Measurements from ENCODE around the gene STX8. TPM values are rescaled to one million over a fixed set of nuclear protein-coding genes. Genes with fewer than 3 reads are reported as not detected.

Gene STX8
- total RNA-seq, 2 donors from 2014 or later: 41.6 to 57.2 TPM

DNA sequence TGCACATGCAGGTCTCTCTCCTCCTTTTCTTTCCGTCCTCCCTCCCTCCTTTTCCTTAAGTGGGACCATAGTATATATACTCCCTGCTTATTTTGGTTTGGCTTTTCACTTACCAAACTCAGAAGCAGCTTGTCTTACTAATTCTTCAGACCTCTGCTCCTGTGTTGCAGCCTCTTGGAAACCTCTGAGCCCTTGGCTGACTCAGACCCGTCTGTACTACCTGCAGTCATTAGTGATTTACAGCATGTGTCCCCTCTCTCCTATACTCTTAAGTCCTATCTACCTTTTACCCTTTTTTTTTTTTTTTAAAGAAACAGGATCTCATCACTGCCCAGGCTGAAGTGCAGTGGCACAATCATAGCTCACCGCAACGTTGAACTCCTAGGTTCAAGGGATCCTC lies 207.0 kb downstream of the STX8 start:
- intact Hi-C loops (cut with DNase I): no loop called here
- no peak for DNase-seq
- Histone ChIP-seq H3K4me1 (no peaks in the 10 kb centered on the region), H3K36me3 (no peaks in the 10 kb centered on the region), H3K27ac (no peak overlapping the region), H3K9me3 (no peaks in the 10 kb centered on the region), H3K9ac (ENCODE audit: low read depth in 2 of 2, low read length in 2 of 2) (no peak overlapping the region), H3K27me3 (no peaks in the 10 kb centered on the region), H3K4me3 (no peak overlapping the region)
- TF ChIP-seq CTCF (IDR thresholded peaks at IDR 0.05): no peak

DNA sequence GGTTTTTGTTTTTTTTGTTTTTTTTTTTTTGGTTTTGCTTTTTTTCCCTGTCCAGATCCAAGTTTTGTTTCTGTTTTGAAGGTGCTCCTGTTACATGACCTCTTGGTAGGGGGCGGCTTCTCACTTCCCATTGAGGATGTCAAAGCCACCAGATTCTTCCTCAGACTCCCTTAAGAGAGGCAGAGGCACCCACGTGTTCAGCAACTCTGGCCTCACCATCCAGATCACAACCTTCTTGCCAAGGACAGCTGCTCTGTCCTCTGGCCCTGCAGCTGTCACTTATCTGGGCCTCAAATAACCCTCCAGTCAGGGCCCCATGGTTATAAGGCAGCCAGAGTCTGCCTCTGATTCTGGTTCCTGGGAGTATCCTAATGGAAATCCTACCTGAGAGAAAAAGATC lies 208.5 kb downstream of the STX8 start:
- no peak overlapping the region for H3K4me3 ChIP-seq
- no peaks in the 10 kb centered on the region for H3K9me3 ChIP-seq
- no peaks in the 10 kb centered on the region for H3K4me1 ChIP-seq
- H3K27me3 ChIP-seq: no peaks in the 10 kb centered on the region
- H3K36me3 ChIP-seq: no peaks in the 10 kb centered on the region
- no peak for TF ChIP-seq CTCF (IDR thresholded peaks at IDR 0.05)
- H3K27ac ChIP-seq: no peak overlapping the region
- no peak for DNase-seq
- intact Hi-C loops (cut with DNase I): no loop called here
- no peak overlapping the region for H3K9ac ChIP-seq (ENCODE audit: low read depth in 2 of 2, low read length in 2 of 2)

DNA sequence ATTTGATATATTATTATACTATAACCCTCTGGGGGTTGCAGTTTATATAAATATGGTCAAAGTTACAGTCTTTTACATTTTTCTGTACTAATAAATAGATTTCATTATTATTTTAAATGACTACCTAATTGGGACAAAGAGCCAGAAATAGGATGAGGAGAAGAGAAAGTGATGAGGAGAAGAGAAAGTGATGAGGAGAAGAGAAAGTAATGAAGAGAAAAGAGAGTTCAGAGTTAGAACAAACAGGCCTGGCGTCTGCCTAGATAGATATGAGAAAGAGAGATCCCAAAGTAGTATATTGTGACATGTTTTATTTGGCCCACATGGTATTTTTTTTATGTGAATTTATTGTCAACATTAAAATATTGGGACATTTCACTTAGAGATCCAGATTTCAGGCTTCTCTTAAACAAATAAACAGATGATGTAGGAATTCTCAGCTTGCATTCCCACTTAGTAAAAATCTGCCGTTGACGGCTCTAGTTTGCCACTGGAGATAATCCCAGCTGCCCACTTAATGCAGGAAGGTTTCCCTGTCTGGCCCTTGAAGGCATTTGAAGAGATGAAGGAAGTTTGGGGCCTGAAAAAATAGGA lies 210.7 kb downstream of the STX8 start:
- Histone ChIP-seq H3K9me3 (no peaks in the 10 kb centered on the region), H3K4me1 (no peaks in the 10 kb centered on the region), H3K27me3 (no peaks in the 10 kb centered on the region), H3K27ac (no peak overlapping the region), H3K9ac (ENCODE audit: low read depth in 2 of 2, low read length in 2 of 2) (no peak overlapping the region), H3K4me3 (no peak overlapping the region), H3K36me3 (no peaks in the 10 kb centered on the region)
- intact Hi-C loops (cut with DNase I): no loop called here
- no peak for DNase-seq
- TF ChIP-seq CTCF (IDR thresholded peaks at IDR 0.05): no peak

DNA sequence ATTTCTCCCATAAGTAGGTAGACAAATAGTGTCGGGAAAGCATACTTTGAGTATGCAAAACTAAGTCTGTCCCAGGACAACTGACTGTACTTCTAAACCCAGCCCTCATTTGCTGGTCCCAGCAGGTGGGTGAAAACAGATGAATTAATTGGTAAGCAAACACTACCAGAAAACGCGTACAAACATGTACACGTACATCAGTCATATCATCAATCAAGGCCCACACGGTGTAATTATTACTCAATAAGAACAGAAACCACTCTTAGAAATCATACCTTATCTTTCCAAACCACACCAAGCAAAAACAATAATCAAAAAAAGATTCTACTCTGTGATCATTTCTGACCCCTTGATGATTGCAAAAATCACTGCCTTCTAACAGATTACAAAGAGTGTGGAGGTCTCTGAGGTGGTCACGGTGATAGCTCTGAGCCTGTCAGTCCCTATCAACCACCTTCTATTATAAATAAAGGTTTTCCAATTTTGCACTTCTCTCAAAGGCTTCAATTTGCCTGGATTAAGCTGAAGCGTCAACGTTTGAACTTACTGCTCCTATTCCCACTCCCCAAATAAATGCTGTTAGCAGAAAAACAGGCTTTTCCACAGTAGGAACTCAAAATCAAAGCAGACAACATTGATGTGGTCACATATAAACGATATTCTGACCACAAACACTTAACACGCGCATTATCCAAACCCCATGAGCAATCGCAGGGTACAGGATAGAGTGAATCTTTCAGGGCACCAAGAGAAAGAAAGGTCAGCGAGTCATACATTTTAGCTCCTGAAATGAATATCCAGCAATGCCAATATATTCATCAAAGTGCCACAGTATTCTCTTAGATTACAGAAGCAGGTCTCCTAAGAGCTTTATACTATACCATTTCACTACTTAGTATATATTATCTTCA lies 211.9 kb downstream of the STX8 start:
- Histone ChIP-seq H3K9ac (ENCODE audit: low read depth in 2 of 2, low read length in 2 of 2) (no peak overlapping the region), H3K4me1 (no peaks in the 10 kb centered on the region), H3K36me3 (no peaks in the 10 kb centered on the region), H3K27ac (no peak overlapping the region), H3K4me3 (no peak overlapping the region), H3K9me3 (no peaks in the 10 kb centered on the region), H3K27me3 (no peaks in the 10 kb centered on the region)
- no peak for DNase-seq
- intact Hi-C loops (cut with DNase I): no loop called here
- TF ChIP-seq CTCF (IDR thresholded peaks at IDR 0.05): no peak

- Histone ChIP-seq H3K9me3 (no peaks in the 10 kb centered on the region), H3K36me3 (no peaks in the 10 kb centered on the region), H3K27ac (no peak overlapping the region), H3K9ac (ENCODE audit: low read depth in 2 of 2, low read length in 2 of 2) (no peak overlapping the region), H3K4me3 (no peak overlapping the region), H3K27me3 (no peaks in the 10 kb centered on the region), H3K4me1 (no peaks in the 10 kb centered on the region)
- TF ChIP-seq CTCF (IDR thresholded peaks at IDR 0.05): no peak
- no peak for DNase-seq
- intact Hi-C loops (cut with DNase I): no loop called here
Observed at GRCh38 chr17:9361188-9361955, 214.2 kb downstream of the STX8 start.
